Measurements from ENCODE around the gene GDF3.
"Not testable (repeated sequence)": the region's sequence is repeated elsewhere in the genome, so short reads cannot be mapped to it uniquely, and the experiment has no call there.

Gene GDF3

DNA sequence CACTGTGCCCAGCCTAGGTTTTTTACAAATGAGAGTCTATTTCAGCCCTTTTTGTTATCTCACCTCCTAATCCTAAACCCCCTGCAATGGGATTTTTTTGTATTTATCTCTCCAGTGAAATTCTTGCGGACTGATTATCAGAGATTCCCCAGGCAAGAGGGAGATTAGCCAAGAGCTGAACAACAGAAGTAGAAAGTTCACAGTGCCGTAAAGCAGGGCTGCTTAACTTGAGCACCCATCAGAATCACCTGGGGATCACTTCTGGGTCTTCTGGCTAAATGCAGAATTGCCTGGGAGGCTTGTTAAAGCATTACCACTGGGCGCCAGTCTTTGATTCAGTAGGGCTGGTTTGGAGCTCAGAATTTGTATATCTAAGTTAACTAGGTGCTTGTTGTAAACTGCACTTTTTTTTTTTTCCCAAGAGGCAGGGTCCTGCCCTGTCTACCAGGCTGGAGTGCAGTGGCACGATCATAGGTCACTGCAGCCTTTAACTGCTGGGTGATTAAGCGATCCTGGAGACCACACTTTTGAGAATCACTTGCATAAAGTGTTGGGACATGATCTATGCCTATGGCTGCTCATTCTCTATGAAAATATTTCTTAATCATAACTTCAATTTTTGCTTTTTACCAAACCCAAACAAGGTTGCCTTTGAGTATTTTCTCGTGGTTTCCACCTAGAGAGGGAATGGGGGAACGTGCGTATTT is 14.5 kb upstream of the GDF3 start:
- Histone ChIP-seq H3K36me3 (ENCODE audit: control insufficient read depth, insufficient read depth, low read length) (no peaks in the 10 kb centered on the region), H3K4me3 (ENCODE audit: extremely low read depth, insufficient read depth, low read length, poor library complexity, severe bottlenecking) (no peak overlapping the region), H3K9me3 (ENCODE audit: control insufficient read depth, low read length) (no peaks in the 10 kb centered on the region), H3K4me1 (ENCODE audit: control insufficient read depth, insufficient read depth, low read length, poor library complexity, severe bottlenecking) (no peaks in the 10 kb centered on the region), H3K27ac (ENCODE audit: low read depth, low read length, severe bottlenecking) (no peak overlapping the region)
- 76 to 90% methylated on average over 5 to 6 of the region's 8 CpGs for WGBS, 2 experiments (ENCODE audit: insufficient coverage in 2 of 2)

DNA sequence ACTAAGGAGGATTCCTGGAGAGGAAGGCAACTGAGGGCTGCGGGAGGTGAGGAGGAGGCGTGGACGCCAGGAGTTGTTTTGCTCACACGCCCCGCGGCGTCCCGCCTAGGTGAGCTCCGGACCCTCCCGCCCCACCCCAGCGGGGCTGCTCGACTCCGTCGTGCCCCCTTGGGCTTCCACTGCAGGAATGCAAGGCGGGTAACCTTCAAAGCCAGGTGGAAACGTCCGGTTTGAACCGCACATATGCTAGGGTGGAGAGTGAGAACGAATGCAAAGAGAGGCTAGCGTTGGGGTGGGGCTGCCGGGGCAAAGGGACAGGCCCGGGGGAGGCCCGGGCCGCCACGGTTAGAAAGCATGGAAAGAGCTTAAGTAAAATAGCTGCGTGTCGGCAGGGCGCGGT is 10.3 kb upstream of the GDF3 start:
- no peaks in the 10 kb centered on the region for H3K9me3 ChIP-seq (ENCODE audit: control insufficient read depth, low read length)

DNA sequence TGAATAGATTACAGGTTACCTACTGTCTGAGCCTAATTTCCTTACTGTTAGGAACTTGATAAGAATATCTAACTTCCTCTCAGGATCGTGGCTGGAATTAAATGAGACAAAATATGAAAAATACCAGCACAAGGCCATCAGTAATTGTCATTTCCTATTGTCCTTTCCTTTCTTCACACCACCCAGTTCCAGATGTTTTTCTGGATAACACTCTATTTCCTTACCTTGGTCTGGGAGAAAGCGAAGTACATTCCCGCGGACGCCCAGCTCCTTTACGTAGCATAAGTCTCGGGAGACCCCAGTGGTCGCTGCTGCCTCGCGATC is 376 bp downstream of the GDF3 start:
- no peaks in the 10 kb centered on the region for H3K36me3 ChIP-seq (ENCODE audit: control insufficient read depth, insufficient read depth, low read length)
- WGBS, 2 experiments (ENCODE audit: insufficient coverage in 2 of 2): 61 to 81% methylated on average over 4 to 9 of the region's 10 CpGs
- no peaks in the 10 kb centered on the region for H3K4me1 ChIP-seq (ENCODE audit: control insufficient read depth, insufficient read depth, low read length, poor library complexity, severe bottlenecking)
- H3K27ac ChIP-seq (ENCODE audit: low read depth, low read length, severe bottlenecking): peak overlapping the region; percentile 30
- no peak overlapping the region for H3K4me3 ChIP-seq (ENCODE audit: extremely low read depth, insufficient read depth, low read length, poor library complexity, severe bottlenecking)
- H3K9me3 ChIP-seq (ENCODE audit: control insufficient read depth, low read length): no peaks in the 10 kb centered on the region

More for the DNA sequence above, 10.3 kb upstream of the GDF3 start:
- no peaks in the 10 kb centered on the region for H3K36me3 ChIP-seq (ENCODE audit: control insufficient read depth, insufficient read depth, low read length)
- no peak overlapping the region for H3K27ac ChIP-seq (ENCODE audit: low read depth, low read length, severe bottlenecking)
- no peaks in the 10 kb centered on the region for H3K4me1 ChIP-seq (ENCODE audit: control insufficient read depth, insufficient read depth, low read length, poor library complexity, severe bottlenecking)
- WGBS, 2 experiments (ENCODE audit: insufficient coverage in 2 of 2): 88 to 97% methylated on average over 13 to 19 of the region's 29 CpGs
- no peak overlapping the region for H3K4me3 ChIP-seq (ENCODE audit: extremely low read depth, insufficient read depth, low read length, poor library complexity, severe bottlenecking)

DNA sequence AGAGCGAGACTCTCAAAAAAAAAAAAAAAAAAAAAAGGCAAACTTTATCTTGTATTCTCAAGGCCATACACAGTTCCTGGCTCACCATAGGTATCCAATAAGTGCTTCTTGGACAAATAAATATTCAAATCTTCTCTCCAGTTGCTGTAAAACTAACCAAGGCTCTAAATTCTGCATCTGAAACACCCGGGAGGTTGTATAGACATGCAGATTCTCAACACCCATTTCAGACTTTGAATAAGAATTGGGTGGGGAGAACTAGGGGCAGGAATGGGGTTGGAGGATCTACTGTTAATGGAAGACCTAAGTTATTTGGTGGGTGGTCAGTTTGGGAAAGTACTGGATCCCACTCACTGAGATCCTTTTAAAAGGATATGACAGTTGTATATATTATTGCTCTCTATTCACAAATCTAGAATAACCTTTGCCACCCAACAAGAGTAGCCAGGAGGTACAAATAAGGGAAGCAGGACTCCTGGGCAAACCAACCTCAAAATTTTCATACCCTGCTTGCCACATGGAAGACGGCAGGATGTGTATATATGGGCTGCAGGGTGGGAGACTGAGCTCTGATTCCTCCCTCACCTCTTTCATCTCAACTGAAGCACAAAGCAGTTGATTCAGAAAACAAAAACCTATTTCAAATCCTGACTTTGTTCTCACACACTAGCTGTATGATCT is 879 bp downstream of the GDF3 start:
- Histone ChIP-seq H3K9me3 (ENCODE audit: control insufficient read depth, low read length) (no peaks in the 10 kb centered on the region), H3K27ac (ENCODE audit: low read depth, low read length, severe bottlenecking) (peak overlapping the region; percentile 30), H3K4me1 (ENCODE audit: control insufficient read depth, insufficient read depth, low read length, poor library complexity, severe bottlenecking) (no peaks in the 10 kb centered on the region), H3K36me3 (ENCODE audit: control insufficient read depth, insufficient read depth, low read length) (no peaks in the 10 kb centered on the region), H3K4me3 (ENCODE audit: extremely low read depth, insufficient read depth, low read length, poor library complexity, severe bottlenecking) (no peak overlapping the region)
- no CpG with 5 or more reads among the region's 3 CpGs for WGBS, 2 experiments (ENCODE audit: insufficient coverage in 2 of 2)

GRCh38 chr12:7693793-7694192 is 1.8 kb downstream of the GDF3 start:
- H3K4me1 ChIP-seq (ENCODE audit: control insufficient read depth, insufficient read depth, low read length, poor library complexity, severe bottlenecking): no peaks in the 10 kb centered on the region
- no peaks in the 10 kb centered on the region for H3K9me3 ChIP-seq (ENCODE audit: control insufficient read depth, low read length)
- no peak overlapping the region for H3K27ac ChIP-seq (ENCODE audit: low read depth, low read length, severe bottlenecking)
- H3K4me3 ChIP-seq (ENCODE audit: extremely low read depth, insufficient read depth, low read length, poor library complexity, severe bottlenecking): no peak overlapping the region
- WGBS, 2 experiments (ENCODE audit: insufficient coverage in 2 of 2): 72 to 87% methylated on average over 3 to 6 of the region's 6 CpGs
- no peaks in the 10 kb centered on the region for H3K36me3 ChIP-seq (ENCODE audit: control insufficient read depth, insufficient read depth, low read length)

GRCh38 chr12:7681535-7681934 is 14.0 kb downstream of the GDF3 start:
- no peaks in the 10 kb centered on the region for H3K36me3 ChIP-seq (ENCODE audit: control insufficient read depth, insufficient read depth, low read length)
- H3K27ac ChIP-seq (ENCODE audit: low read depth, low read length, severe bottlenecking): no peak overlapping the region
- H3K4me1 ChIP-seq (ENCODE audit: control insufficient read depth, insufficient read depth, low read length, poor library complexity, severe bottlenecking): no peaks in the 10 kb centered on the region
- H3K9me3 ChIP-seq (ENCODE audit: control insufficient read depth, low read length): no peaks in the 10 kb centered on the region
- WGBS, 2 experiments (ENCODE audit: insufficient coverage in 2 of 2): 91 to 100% methylated on average over 1 of the region's 2 CpGs
- no peak overlapping the region for H3K4me3 ChIP-seq (ENCODE audit: extremely low read depth, insufficient read depth, low read length, poor library complexity, severe bottlenecking)

DNA sequence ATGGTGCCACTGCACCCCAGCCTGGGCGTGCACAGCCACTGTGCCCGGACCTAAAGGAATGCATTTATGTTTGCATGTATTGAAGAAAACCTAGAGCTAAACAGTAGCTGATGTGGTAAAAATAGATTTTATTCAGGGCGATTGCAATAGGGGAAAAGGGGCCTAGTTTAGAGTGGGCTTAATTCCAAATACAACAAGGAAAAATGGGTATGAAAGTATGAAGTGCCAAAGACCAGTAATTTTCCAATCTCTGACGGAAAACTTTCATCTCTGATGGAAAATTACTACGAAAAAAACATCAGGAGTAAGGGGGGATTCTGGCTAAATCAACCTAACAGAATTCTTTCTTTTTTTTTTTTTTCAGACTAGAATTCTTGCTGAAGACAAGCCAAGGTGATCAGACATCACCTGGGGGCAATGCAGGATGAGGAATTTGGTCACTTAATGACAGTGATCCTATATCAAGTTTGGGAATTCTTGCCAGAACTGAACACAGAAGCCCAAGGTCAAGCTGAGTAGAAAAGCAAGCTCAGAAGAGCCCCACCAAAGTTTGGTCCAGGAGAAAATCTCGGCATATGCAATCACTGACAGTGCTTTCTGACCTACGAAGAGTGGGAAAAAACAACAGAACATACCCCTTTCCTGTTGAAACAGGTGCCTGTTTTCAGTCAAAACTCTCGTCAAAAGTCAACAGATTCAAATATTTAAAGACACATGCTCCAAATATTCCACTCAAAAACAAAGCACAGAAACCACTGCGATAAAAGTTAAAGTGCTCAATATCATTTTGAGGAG is 16.1 kb downstream of the GDF3 start:
- Histone ChIP-seq H3K36me3 (ENCODE audit: control insufficient read depth, insufficient read depth, low read length) (no peaks in the 10 kb centered on the region), H3K9me3 (ENCODE audit: control insufficient read depth, low read length) (no peaks in the 10 kb centered on the region), H3K4me3 (ENCODE audit: extremely low read depth, insufficient read depth, low read length, poor library complexity, severe bottlenecking) (no peak overlapping the region), H3K4me1 (ENCODE audit: control insufficient read depth, insufficient read depth, low read length, poor library complexity, severe bottlenecking) (no peaks in the 10 kb centered on the region), H3K27ac (ENCODE audit: low read depth, low read length, severe bottlenecking) (no peak overlapping the region)
- WGBS, 2 experiments (ENCODE audit: insufficient coverage in 2 of 2): 85 to 89% methylated on average over 4 to 5 of the region's 9 CpGs

GRCh38 chr12:7678744-7679143 is 16.8 kb downstream of the GDF3 start:
- 93% methylated on average over 5 to 8 of the region's 8 CpGs for WGBS, 2 experiments (ENCODE audit: insufficient coverage in 2 of 2)
- Histone ChIP-seq H3K9me3 (ENCODE audit: control insufficient read depth, low read length) (no peaks in the 10 kb centered on the region), H3K4me3 (ENCODE audit: extremely low read depth, insufficient read depth, low read length, poor library complexity, severe bottlenecking) (no peak overlapping the region), H3K27ac (ENCODE audit: low read depth, low read length, severe bottlenecking) (no peak overlapping the region), H3K4me1 (ENCODE audit: control insufficient read depth, insufficient read depth, low read length, poor library complexity, severe bottlenecking) (no peaks in the 10 kb centered on the region), H3K36me3 (ENCODE audit: control insufficient read depth, insufficient read depth, low read length) (no peaks in the 10 kb centered on the region)

DNA sequence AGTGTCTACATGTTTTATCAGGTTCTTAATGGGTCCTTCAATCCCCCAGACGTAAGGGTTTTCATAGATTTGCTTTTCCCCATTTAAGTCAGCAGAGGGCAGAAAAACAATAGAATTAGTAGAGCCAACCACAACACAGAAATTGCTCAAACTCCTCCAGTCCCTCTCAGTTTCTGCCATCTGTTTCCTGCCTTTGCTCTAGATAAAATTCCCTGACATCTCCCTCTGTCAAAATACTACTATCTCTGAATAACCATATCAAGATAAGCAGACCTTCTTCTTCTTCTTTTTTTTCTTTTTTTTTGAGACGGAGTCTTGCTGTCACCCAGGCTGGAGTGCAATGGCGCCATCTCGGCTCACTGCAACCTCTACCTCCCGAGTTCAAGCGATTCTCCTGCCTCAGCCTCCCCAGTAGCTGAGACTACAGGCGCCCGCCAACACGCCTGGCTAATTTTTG is 18.1 kb downstream of the GDF3 start:
- not testable (repeated sequence) for H3K4me3 ChIP-seq (ENCODE audit: extremely low read depth, insufficient read depth, low read length, poor library complexity, severe bottlenecking); H3K4me1 ChIP-seq (ENCODE audit: control insufficient read depth, insufficient read depth, low read length, poor library complexity, severe bottlenecking); H3K27ac ChIP-seq (ENCODE audit: low read depth, low read length, severe bottlenecking); H3K36me3 ChIP-seq (ENCODE audit: control insufficient read depth, insufficient read depth, low read length); H3K9me3 ChIP-seq (ENCODE audit: control insufficient read depth, low read length)
- 57 to 68% methylated on average over 1 to 2 of the region's 9 CpGs for WGBS, 2 experiments (ENCODE audit: insufficient coverage in 2 of 2)

DNA sequence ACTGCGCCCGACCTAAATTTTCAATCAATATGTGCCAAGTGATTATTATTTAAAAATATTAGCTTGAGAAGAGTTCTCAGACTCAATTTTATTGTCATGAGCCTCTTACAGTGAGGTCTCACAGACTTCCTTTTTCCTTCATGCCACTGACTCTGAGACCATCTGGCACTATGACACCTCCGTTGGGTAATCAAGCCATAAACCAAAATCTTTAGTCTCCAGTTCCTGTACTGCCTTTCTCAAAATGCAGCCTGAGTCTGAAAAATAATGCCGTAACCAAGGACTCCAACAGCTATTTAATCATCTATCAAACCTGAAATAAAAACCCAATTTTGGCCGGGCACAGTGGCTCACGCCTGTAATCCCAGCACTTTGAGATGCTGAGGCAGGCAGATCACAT is 20.1 kb downstream of the GDF3 start:
- H3K9me3 ChIP-seq (ENCODE audit: control insufficient read depth, low read length); H3K36me3 ChIP-seq (ENCODE audit: control insufficient read depth, insufficient read depth, low read length): not testable (repeated sequence)
- 90 to 100% methylated on average over 4 of the region's 6 CpGs for whole genome bisulfite sequencing, 2 experiments (ENCODE audit: insufficient coverage in 2 of 2)

More for the DNA sequence above, 20.1 kb downstream of the GDF3 start:
- H3K27ac ChIP-seq (ENCODE audit: low read depth, low read length, severe bottlenecking); H3K4me1 ChIP-seq (ENCODE audit: control insufficient read depth, insufficient read depth, low read length, poor library complexity, severe bottlenecking); H3K4me3 ChIP-seq (ENCODE audit: extremely low read depth, insufficient read depth, low read length, poor library complexity, severe bottlenecking): not testable (repeated sequence)
